ENCODE data around the gene FCHSD2.
"Not testable (repeated sequence)": the region's sequence is repeated elsewhere in the genome, so short reads cannot be mapped to it uniquely, and the experiment has no call there.

Gene FCHSD2

DNA sequence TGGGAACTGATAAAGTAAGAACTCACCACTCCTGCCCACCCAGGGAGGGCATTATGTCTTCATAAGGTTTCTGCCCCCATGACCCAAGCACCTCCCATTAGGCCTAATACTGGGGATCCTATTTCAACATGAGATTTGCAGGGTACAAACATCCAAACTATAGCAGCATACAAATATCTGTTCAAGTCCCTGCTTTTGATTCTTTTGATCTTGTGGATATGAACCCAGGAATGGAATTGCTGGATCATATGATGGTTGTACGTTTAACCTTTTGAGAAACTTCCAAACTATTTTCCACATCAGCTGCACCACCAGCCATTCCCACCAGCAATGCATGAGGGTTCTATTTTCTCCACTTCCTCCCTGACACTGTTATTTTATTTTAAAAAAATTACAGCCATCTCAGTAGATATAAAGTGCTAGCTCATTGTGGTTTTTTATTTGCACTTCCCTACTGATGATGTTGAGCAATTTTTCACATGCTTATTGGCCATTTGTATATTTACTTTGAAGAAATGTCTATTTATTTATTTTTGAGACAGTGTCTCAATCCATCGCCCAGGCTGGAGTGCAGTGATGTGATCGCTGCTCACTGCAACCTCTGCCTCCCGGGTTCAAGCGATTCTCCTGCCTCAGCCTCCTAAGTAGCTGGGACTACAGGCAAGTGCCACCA is 335.0 kb downstream of the FCHSD2 start:
- H3K36me3 ChIP-seq (ENCODE audit: control insufficient read depth in 2 of 2, insufficient read depth in 1 of 2, low read length in 2 of 2): peaks cover 0 to 14% of the 10 kb centered on the region in 2 experiments; a peak in 2 of 3 replicates
- no peaks in the 10 kb centered on the region for H3K4me1 ChIP-seq (ENCODE audit: control insufficient read depth, insufficient read depth, low read length)
- no peak overlapping the region for H3K27ac ChIP-seq (ENCODE audit: extremely low read depth, low read depth, low read length)
- ChIA-PET CTCF (interaction anchor here (0.9 to 1.3 kb wide), 2 partner anchors 13 to 82 kb away, joined by 4 to 9 read pairs; partner anchors contain the start of gene STARD10), POLR2A (interaction anchor here (0.6 to 1.1 kb wide), 2 partner anchors 61 to 85 kb away, joined by 3 read pairs; no protein-coding TSS in a partner anchor)
- TF ChIP-seq PRDM10 (tag by site-specific recombination; IDR thresholded peaks at IDR 0.05) (no peak), ZNF521 (tag by site-specific recombination; IDR thresholded peaks at IDR 0.05) (no peak), ZNF626 (tag by site-specific recombination; IDR thresholded peaks at IDR 0.05) (no peak)
- H3K4me3 ChIP-seq (ENCODE audit: low read depth, low read length): no peak overlapping the region
- no peaks in the 10 kb centered on the region for H3K9me3 ChIP-seq (ENCODE audit: control insufficient read depth, insufficient read depth, low read depth, low read length)

DNA sequence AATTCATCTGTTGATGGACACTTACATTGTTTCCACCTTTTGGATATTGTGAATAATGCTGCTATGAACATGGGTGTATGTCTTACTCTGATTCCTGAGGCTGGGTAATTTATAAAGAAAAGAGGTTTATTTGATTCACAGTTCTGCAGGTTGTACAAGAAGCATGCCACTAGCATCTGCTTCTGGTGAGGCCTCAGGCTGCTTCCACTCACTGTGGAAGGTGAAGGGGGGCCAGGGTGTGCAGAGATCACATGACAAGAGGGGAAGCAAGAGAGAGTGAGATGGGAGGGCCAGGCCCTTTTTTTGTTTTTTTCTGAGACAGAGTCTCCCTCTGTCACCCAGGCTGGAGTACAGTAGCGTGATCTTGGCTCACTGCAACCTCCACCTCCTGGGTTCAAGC is 335.7 kb downstream of the FCHSD2 start:
- POLR2A ChIA-PET; H3K9me3 ChIP-seq (ENCODE audit: control insufficient read depth, insufficient read depth, low read depth, low read length); CTCF ChIA-PET; H3K4me3 ChIP-seq (ENCODE audit: low read depth, low read length); H3K27ac ChIP-seq (ENCODE audit: extremely low read depth, low read depth, low read length); H3K4me1 ChIP-seq (ENCODE audit: control insufficient read depth, insufficient read depth, low read length): not testable (repeated sequence)
- H3K36me3 ChIP-seq (ENCODE audit: control insufficient read depth in 2 of 2, insufficient read depth in 1 of 2, low read length in 2 of 2): peaks cover 0 to 14% of the 10 kb centered on the region in 2 experiments; a peak in 2 of 3 replicates

DNA sequence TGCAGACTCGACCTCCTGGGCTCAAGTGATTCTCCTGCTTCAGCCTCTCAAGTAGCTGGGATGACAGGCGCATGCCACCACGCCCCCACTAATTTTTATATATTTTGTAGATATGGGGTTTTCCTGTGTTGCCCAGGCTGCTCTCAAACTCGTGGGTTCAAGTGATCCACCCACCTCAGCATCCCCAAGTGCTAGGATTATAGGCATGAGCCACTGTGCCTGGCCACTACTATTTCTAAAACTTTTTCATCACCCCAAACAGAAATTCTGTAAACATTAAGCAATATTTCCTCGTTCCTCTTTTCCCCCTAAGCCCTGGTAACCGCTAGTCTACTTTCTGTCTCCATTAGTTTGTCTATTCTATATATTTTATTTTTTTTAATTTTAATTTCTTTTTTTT is 336.9 kb downstream of the FCHSD2 start:
- H3K36me3 ChIP-seq (ENCODE audit: control insufficient read depth in 2 of 2, insufficient read depth in 1 of 2, low read length in 2 of 2): peaks cover 0 to 9% of the 10 kb centered on the region in 2 experiments; a peak in 2 of 3 replicates
- no peak overlapping the region for H3K27ac ChIP-seq (ENCODE audit: extremely low read depth, low read depth, low read length)
- no peak for TF ChIP-seq ZNF324 (tag by site-specific recombination; IDR thresholded peaks at IDR 0.05)
- TF ChIP-seq ZNF354C (tag by site-specific recombination; IDR thresholded peaks at IDR 0.05; ENCODE audit: borderline replicate concordance, low read depth): no peak
- TF ChIP-seq ZNF19 (tag by site-specific recombination; IDR thresholded peaks at IDR 0.05; ENCODE audit: low read depth): no peak
- no peak for TF ChIP-seq ZNF211 (tag by site-specific recombination; IDR thresholded peaks at IDR 0.05; ENCODE audit: low read depth)
- no peak for TF ChIP-seq OSR2 (tag by site-specific recombination; IDR thresholded peaks at IDR 0.05)
- TF ChIP-seq ZNF610 (tag by site-specific recombination; IDR thresholded peaks at IDR 0.05; ENCODE audit: borderline replicate concordance): no peak
- TF ChIP-seq ZNF621 (tag by site-specific recombination; IDR thresholded peaks at IDR 0.05): no peak
- no peak for TF ChIP-seq ZNF16 (tag by site-specific recombination; IDR thresholded peaks at IDR 0.05; ENCODE audit: low read depth)
- no peak for TF ChIP-seq SCRT1 (tag by site-specific recombination; IDR thresholded peaks at IDR 0.05; ENCODE audit: borderline replicate concordance)
- TF ChIP-seq PRDM4 (tag by site-specific recombination; IDR thresholded peaks at IDR 0.05): no peak
- TF ChIP-seq SP2 (tag by site-specific recombination; IDR thresholded peaks at IDR 0.05): no peak
- no peak for TF ChIP-seq ZNF549 (tag by site-specific recombination; IDR thresholded peaks at IDR 0.05)
- TF ChIP-seq ZSCAN30 (tag by site-specific recombination; IDR thresholded peaks at IDR 0.05): no peak
- no peak for TF ChIP-seq AEBP2 (tag by site-specific recombination; IDR thresholded peaks at IDR 0.05; ENCODE audit: borderline replicate concordance)
- TF ChIP-seq ZSCAN23 (tag by site-specific recombination; IDR thresholded peaks at IDR 0.05): no peak
- no peaks in the 10 kb centered on the region for H3K9me3 ChIP-seq (ENCODE audit: control insufficient read depth, insufficient read depth, low read depth, low read length)
- POLR2A ChIA-PET: interaction anchor here (1.1 kb wide), 1 partner anchor 11 kb away, joined by 3 read pairs; no protein-coding TSS in a partner anchor
- H3K4me1 ChIP-seq (ENCODE audit: control insufficient read depth, insufficient read depth, low read length): no peaks in the 10 kb centered on the region
- H3K4me3 ChIP-seq (ENCODE audit: low read depth, low read length): no peak overlapping the region
- CTCF ChIA-PET: no interaction called here

All from HEK293 (cell line).